GM12878 (cell line): ENCODE results near the gene WBP2NL. TPM values are rescaled to one million over a fixed set of nuclear protein-coding genes. Genes with fewer than 3 reads are reported as not detected.

Source experiments
- BHLHE40 ChIP-seq, 2 experiments: fragments of 450-650 bp in 1 of 2; IDR thresholded peaks; 2 replicates each; pipeline ENCODE4 v1.6.1; 2011 to 2017; ENCODE audit warnings: low read depth in 2 of 2, borderline replicate concordance in 1 of 2, improper control_type of control experiment in 1 of 2, low read length in 1 of 2, mild to moderate bottlenecking in 1 of 2
- CUX1 ChIP-seq: IDR thresholded peaks from 2 replicates; pipeline ENCODE4 v1.6.1; 2012; ENCODE audit warnings: improper control_type of control experiment, low read depth, low read length; ENCODE audit not compliant: insufficient replicate concordance
- E2F4 ChIP-seq: IDR thresholded peaks from 2 replicates; pipeline ENCODE4 v1.6.1; 2012; ENCODE audit warnings: low read depth, low read length, improper control_type of control experiment
- ELK1 ChIP-seq: IDR thresholded peaks from 2 replicates; pipeline ENCODE4 v1.6.1; 2012; ENCODE audit warnings: low read depth, low read length, improper control_type of control experiment
- JUND ChIP-seq: IDR thresholded peaks from 2 replicates; pipeline ENCODE4 v1.6.1; 2012; ENCODE audit warnings: low read depth, mild to moderate bottlenecking, low read length, improper control_type of control experiment, moderate library complexity
- KDM1A ChIP-seq: fragments of 200-600 bp; sonication (generic); IDR thresholded peaks from 2 replicates; pipeline ENCODE4 v1.6.1; 2016; ENCODE audit warnings: borderline replicate concordance
- NFYB ChIP-seq: IDR thresholded peaks from 2 replicates; pipeline ENCODE4 v1.6.1; 2011; ENCODE audit warnings: low read depth, mild to moderate bottlenecking, low read length, improper control_type of control experiment, moderate library complexity; ENCODE audit not compliant: insufficient read depth
- NR2C1 ChIP-seq: fragments of 450-650 bp; IDR thresholded peaks from 2 replicates; pipeline ENCODE4 v1.6.1; 2017; ENCODE audit warnings: antibody characterized with exemption, mild to moderate bottlenecking, moderate library complexity
- RBBP5 ChIP-seq: fragments of 200-600 bp; sonication (generic); conservative IDR thresholded peaks from 2 replicates; pipeline ENCODE4 v1.6.1; 2016
- SIX5 ChIP-seq: IDR thresholded peaks from 2 replicates; pipeline ENCODE4 v1.6.1; 2011; ENCODE audit warnings: mild to moderate bottlenecking, low read depth, low read length, moderate library complexity; ENCODE audit not compliant: severe bottlenecking
- SKIL ChIP-seq: fragments of 450-650 bp; IDR thresholded peaks from 2 replicates; pipeline ENCODE4 v1.6.1; 2017; ENCODE audit warnings: mild to moderate bottlenecking, low read depth, inconsistent platforms; ENCODE audit not compliant: poor library complexity, severe bottlenecking
- SREBF1 ChIP-seq: IDR thresholded peaks from 2 replicates; pipeline ENCODE4 v1.6.1; 2012; ENCODE audit warnings: mild to moderate bottlenecking, low read length
- ZNF592 ChIP-seq: fragments of 450-650 bp; IDR thresholded peaks from 2 replicates; pipeline ENCODE4 v1.6.1; 2017; ENCODE audit warnings: mild to moderate bottlenecking, moderate library complexity
- ZNF622 ChIP-seq: fragments of 450-650 bp; IDR thresholded peaks from 2 replicates; pipeline ENCODE4 v1.6.1; 2017; ENCODE audit warnings: mild to moderate bottlenecking, inconsistent platforms
- polyA plus RNA-seq, 11 experiments: library from polyadenylated mRNA; depleted of rRNA in 4 of 11; unstranded in 6 of 11; stranded (reverse) in 5 of 11; fragments of >200 nt; fragmentation: Nextera tagmentation in 4 of 11; fragmentation: Illumina TruSeq in 1 of 11; extraction: Ambion mirVana in 4 of 11; extraction: Trizol in 1 of 11; gene quantifications; 1 replicate in 1 of 11; 2 replicates in 10 of 11; pipeline versions ENCODE4 v1.2.1 to v1.2.3, GENCODE V29; 2011 to 2016; ENCODE audit warnings: inconsistent platforms in 2 of 11, missing spikeins in 2 of 11, low read depth in 1 of 11
- total RNA-seq, 4 experiments: library from RNA; depleted of rRNA in 3 of 4; stranded (reverse); fragments of >200 nt in 3 of 4; fragmentation: Illumina TruSeq in 1 of 4; extraction: Trizol in 1 of 4; gene quantifications; 2 replicates each; pipeline versions ENCODE4 v1.2.1 to v1.2.3, GENCODE V29; 2013 to 2021

The WBP2NL gene
- total and polyA plus RNA-seq, 10 of the 15 experiments (the other 5 are each of a cell fraction or from before 2014, with no cell fraction given), result 0.46 to 1.9 (median 1.3) TPM

GRCh38 chr22:41998361-41999261, at the start of gene WBP2NL (continued):
- TF ChIP-seq KDM1A (no peak), BHLHE40 (IDR thresholded peaks at IDR 0.05; ENCODE audit: borderline replicate concordance in 1 of 2, low read depth in 2 of 2, low read length in 1 of 2) (peak in 1 of 2 experiments; percentile 32; a peak in 1 of 4 replicates), E2F4 (no peak), ZNF592 (no peak), NFYB (no peak), NR2C1 (no peak), ZNF622 (no peak), RBBP5 (no peak), JUND (no peak), CUX1 (no peak), ELK1 (no peak), SKIL (no peak), SIX5 (no peak), SREBF1 (no peak)
